Superior temporal gyrus (tissue), 1 donor: ENCODE measurements around the gene B2M.
"Not testable (repeated sequence)": the region's sequence is repeated elsewhere in the genome, so short reads cannot be mapped to it uniquely, and the experiment has no call there.

Experiments
- DNase-seq: peaks from one replicate; pipeline ENCODE4 v3.0.0-alpha.2; 2016; ENCODE audit errors: extremely low spot score

Gene B2M

GRCh38 chr15:44726136-44726535, 14.8 kb downstream of the B2M start:
- DNase-seq = no peak

GRCh38 chr15:44726568-44727484, 15.5 kb downstream of the B2M start:
- no peak for DNase-seq

GRCh38 chr15:44727485-44728231, 16.3 kb downstream of the B2M start:
- no peak for DNase-seq

GRCh38 chr15:44728232-44728575, 16.9 kb downstream of the B2M start:
- not testable (repeated sequence) for DNase-seq

DNA sequence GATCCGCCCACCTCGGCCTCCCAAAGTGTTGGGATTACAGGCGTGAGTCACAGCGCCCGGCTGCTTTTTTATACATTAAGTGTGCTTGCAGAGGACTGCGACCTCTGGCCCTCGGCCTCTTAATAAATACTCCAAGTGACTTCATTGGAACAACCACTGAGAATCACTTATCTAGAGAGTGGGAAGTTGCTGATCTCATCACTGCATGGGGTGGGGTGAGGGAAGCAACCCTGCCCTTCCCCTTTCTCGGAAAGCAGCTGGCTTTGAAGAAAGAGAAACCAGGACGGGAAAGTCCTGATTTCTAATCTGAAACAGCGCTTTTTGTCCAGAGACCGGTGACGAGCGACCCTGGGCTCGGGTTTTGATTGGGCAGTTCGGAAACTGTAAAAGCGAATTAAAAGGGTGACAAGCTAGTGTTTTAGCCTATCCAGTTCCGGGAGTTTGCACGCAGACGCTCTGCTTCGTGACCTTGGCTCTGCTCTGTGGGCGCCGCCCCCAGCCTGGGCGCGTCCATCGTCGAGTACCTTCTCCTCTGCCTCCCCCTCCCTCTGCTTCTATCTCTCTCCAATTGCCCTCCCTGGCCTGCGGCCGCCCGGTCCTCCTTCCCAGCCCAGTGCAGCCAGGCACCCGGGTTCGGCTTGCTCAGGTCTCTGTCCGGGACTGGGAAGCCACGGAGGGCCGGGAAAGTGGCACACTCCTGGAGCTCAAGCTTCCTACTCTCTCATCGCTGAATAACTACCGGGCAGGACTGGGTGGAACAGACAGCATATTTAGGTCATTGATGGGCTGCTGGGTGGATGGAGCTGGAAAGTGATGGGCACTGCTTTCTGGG, 17.5 kb downstream of the B2M start:
- peak; percentile 99 for DNase-seq

- peak; percentile 67 for DNase-seq
These were observed 18.3 kb downstream of the B2M start for GRCh38 chr15:44729408-44730127.

GRCh38 chr15:44734839-44735481, 23.6 kb downstream of the B2M start:
- DNase-seq = no peak

- DNase-seq = no peak
These were observed 24.3 kb downstream of the B2M start for GRCh38 chr15:44735482-44736180.

GRCh38 chr15:44736181-44736765, 25.0 kb downstream of the B2M start, which contains the start of gene TRIM69:
TRIM69 (plus strand) TSS chr15:44736528; CDS start chr15:44736705, 177 bp downstream.
- DNase-seq = no peak

DNA sequence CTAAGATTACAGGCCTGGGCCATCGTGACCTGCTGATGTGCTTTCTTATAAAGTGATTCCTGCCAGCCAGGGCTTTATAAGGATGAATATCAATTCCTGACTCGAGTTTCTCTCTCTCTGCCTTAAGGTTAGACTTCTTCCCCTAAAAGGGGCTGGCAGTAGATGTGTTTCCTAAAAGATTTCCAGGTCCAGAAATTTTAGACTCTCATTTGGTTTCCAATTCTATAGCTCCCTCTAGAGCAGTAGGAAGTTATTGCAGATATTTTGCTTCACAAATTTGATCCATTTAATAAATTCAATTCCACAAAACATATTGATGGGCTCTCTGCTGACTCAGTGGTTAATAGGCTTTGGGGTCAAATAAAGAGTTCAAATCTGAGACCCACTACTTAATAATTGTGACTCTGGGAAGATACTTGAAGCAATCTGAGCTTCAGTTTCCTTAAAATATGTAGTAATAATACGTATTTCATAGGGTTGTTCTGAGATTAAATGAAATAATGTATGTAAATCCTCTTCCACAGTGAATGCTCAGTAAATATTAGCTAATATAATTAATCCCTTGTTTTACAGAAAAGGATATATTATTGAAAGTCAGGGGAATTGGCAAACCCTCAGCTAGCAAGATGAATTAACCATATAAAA, 27.1 kb downstream of the B2M start:
- peak; percentile 76 for DNase-seq

- not testable (repeated sequence) for DNase-seq
These were observed 28.0 kb downstream of the B2M start for GRCh38 chr15:44739222-44739847.

DNA sequence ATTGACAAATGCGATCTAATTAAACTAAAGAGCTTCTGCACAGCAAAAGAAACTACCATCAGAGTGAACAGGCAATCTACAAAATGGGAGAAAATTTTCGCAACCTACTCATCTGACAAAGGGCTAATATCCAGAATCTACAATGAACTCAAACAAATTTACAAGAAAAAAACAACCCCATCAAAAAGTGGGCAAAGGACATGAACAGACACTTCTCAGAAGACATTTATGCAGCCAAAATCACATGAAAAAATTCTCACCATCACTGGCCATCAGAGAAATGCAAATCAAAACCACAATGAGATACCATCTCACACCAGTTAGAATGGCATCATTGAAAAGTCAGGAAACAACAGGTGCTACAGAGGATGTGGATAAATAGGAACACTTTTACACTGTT, 32.1 kb downstream of the B2M start:
- not testable (repeated sequence) for DNase-seq

DNA sequence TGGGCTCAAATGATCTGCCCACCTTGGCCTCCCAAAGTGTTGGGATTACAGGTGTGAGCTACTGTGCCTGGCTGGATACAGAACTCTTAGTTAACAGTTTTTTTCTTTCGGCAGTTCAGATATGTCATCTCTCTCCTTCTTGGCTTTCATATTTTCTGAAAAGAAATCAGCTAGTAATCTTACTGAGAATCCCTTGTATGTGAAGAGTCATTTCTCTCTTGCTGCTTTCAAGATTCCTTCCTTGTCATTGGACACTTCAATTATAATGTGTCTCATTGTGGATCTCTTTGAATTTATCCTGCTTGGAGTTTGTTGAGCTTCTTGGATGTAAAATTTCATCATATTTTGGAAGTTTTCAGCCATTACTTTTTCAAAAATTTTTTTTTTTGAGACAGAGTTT, 42.0 kb downstream of the B2M start:
- no peak for DNase-seq

GRCh38 chr15:44763187-44763586, 51.9 kb downstream of the B2M start:
- DNase-seq = no peak

- DNase-seq = no peak
These were observed 52.5 kb downstream of the B2M start for GRCh38 chr15:44763848-44764247.

DNA sequence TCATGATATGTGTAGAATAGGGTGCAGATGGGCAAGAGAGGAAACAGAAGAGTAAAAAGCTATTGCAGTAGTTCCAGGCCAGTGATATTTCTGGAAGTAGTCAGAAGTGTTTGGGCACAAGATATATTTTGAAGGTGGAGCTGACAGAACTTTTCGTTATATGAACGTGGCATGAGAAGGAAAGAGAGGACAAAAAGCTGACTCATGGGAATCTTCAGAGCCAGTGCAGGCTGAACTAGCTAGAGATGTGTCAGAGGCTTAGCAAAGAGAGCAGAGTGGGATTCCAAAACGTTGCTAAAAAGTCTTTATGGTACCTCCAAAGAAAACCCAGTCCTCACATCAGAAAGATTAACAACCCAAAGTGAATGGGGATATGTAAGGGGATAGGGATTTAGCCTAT, 53.7 kb downstream of the B2M start:
- DNase-seq = no peak
